Measurements from ENCODE around the gene ATP1A2.

The ATP1A2 gene

GRCh38 chr1:160077486-160077885 lies 38.1 kb upstream of the ATP1A2 start:
- H3K9me3 ChIP-seq (ENCODE audit: insufficient read depth, low read length): no peaks in the 10 kb centered on the region
- H3K36me3 ChIP-seq (ENCODE audit: low read length): no peaks in the 10 kb centered on the region
- no peaks in the 10 kb centered on the region for H3F3A ChIP-seq (ENCODE audit: insufficient read depth)
- H3K27ac ChIP-seq (ENCODE audit: low read depth, low read length): no peak overlapping the region
- H4K20me1 ChIP-seq (ENCODE audit: low read depth, low read length): no peaks in the 10 kb centered on the region
- H3K9me2 ChIP-seq (replicated peaks; ENCODE audit: insufficient read depth, low read length): no peaks in the 10 kb centered on the region
- no peaks in the 10 kb centered on the region for H3K27me3 ChIP-seq (ENCODE audit: low read length)
- TF ChIP-seq CTCF (IDR thresholded peaks at IDR 0.05; ENCODE audit: insufficient read depth, low read length, poor library complexity, severe bottlenecking) (no peak), EZH2phosphoT487 (conservative IDR thresholded peaks at IDR 0.05; ENCODE audit: low read length) (no peak)
- no peak overlapping the region for H3K4me3 ChIP-seq (ENCODE audit: insufficient read depth, low read length, poor library complexity, severe bottlenecking)
- no peak overlapping the region for H3K9ac ChIP-seq (ENCODE audit: low read length)
- no peaks in the 10 kb centered on the region for H3K79me2 ChIP-seq (ENCODE audit: insufficient read depth, low read length)
- H3K4me2 ChIP-seq (ENCODE audit: low read depth, low read length, poor library complexity, severe bottlenecking): no peak overlapping the region
- H2AFZ ChIP-seq (ENCODE audit: low read depth, low read length, severe bottlenecking): no peak overlapping the region

- Histone ChIP-seq H3K36me3 (ENCODE audit: low read length) (no peaks in the 10 kb centered on the region), H3K9me3 (ENCODE audit: insufficient read depth, low read length) (no peaks in the 10 kb centered on the region), H4K20me1 (ENCODE audit: low read depth, low read length) (no peaks in the 10 kb centered on the region), H3K4me3 (ENCODE audit: insufficient read depth, low read length, poor library complexity, severe bottlenecking) (no peak overlapping the region), H3K9ac (ENCODE audit: low read length) (no peak overlapping the region), H3K27me3 (ENCODE audit: low read length) (no peaks in the 10 kb centered on the region), H3K9me2 (replicated peaks; ENCODE audit: insufficient read depth, low read length) (no peaks in the 10 kb centered on the region), H3K4me2 (ENCODE audit: low read depth, low read length, poor library complexity, severe bottlenecking) (no peak overlapping the region), H3K27ac (ENCODE audit: low read depth, low read length) (no peak overlapping the region), H3F3A (ENCODE audit: insufficient read depth) (no peaks in the 10 kb centered on the region), H3K79me2 (ENCODE audit: insufficient read depth, low read length) (no peaks in the 10 kb centered on the region), H2AFZ (ENCODE audit: low read depth, low read length, severe bottlenecking) (no peak overlapping the region)
- TF ChIP-seq EZH2phosphoT487 (conservative IDR thresholded peaks at IDR 0.05; ENCODE audit: low read length) (no peak), CTCF (IDR thresholded peaks at IDR 0.05; ENCODE audit: insufficient read depth, low read length, poor library complexity, severe bottlenecking) (peak; percentile 95)
These were observed 36.9 kb upstream of the ATP1A2 start for GRCh38 chr1:160078512-160079195.

GRCh38 chr1:160079448-160079847 lies 36.1 kb upstream of the ATP1A2 start:
- Histone ChIP-seq H3F3A (ENCODE audit: insufficient read depth) (no peaks in the 10 kb centered on the region), H3K9ac (ENCODE audit: low read length) (no peak overlapping the region), H2AFZ (ENCODE audit: low read depth, low read length, severe bottlenecking) (no peak overlapping the region), H3K27me3 (ENCODE audit: low read length) (no peaks in the 10 kb centered on the region), H3K4me3 (ENCODE audit: insufficient read depth, low read length, poor library complexity, severe bottlenecking) (no peak overlapping the region), H3K9me2 (replicated peaks; ENCODE audit: insufficient read depth, low read length) (no peaks in the 10 kb centered on the region), H3K27ac (ENCODE audit: low read depth, low read length) (no peak overlapping the region), H3K4me2 (ENCODE audit: low read depth, low read length, poor library complexity, severe bottlenecking) (no peak overlapping the region), H3K79me2 (ENCODE audit: insufficient read depth, low read length) (no peaks in the 10 kb centered on the region), H4K20me1 (ENCODE audit: low read depth, low read length) (no peaks in the 10 kb centered on the region), H3K36me3 (ENCODE audit: low read length) (no peaks in the 10 kb centered on the region), H3K9me3 (ENCODE audit: insufficient read depth, low read length) (no peaks in the 10 kb centered on the region)
- no peak for TF ChIP-seq EZH2phosphoT487 (conservative IDR thresholded peaks at IDR 0.05; ENCODE audit: low read length)
- no peak for TF ChIP-seq CTCF (IDR thresholded peaks at IDR 0.05; ENCODE audit: insufficient read depth, low read length, poor library complexity, severe bottlenecking)

Data from SU-DHL-6 (cell line).